ENCODE data around the gene ZP1.

The ZP1 gene

DNA sequence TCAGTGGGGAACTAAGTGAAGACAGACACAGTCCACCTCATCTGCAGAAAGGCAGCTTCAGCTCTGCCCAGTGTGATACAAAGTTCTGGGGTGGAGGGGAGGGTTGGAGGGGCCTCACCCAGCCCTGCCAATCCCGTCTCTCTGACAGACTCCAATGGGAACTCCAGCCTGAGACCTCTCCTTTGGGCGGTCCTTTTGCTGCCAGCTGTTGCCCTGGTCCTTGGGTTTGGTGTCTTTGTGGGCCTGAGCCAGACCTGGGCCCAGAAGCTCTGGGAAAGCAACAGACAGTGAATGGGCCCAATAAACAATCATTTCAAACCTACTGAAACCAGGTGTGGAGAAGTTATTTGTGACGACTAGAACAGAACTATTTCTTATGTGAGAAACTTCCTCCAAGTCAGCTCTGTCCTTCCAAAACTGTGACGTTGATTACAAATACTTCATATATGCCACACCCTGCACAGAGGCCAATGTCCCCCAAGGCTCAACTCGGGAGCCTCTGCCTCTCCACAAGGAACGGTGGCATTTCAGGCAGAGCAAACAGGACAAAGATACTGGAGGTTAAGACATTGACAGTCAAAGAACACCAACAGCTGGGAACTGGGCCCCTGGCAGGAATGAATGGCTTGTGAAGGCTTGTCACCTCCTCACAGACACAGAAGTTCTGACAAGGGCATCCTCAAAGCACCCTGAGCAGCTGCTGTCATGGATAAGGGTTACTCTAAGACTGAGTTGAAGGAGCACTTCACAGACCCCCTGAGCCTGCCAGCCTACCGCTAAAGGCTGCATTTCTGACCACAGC lies 8.2 kb downstream of the ZP1 start:
- H2BK12ac ChIP-seq (ENCODE audit: low read length in 2 of 2) = no peak overlapping the region
- no peak overlapping the region for H4K8ac ChIP-seq (ENCODE audit: low read length)
- no peak overlapping the region for H3K9ac ChIP-seq (ENCODE audit: low read length)
- no peak overlapping the region for H4K91ac ChIP-seq (ENCODE audit: low read length)
- peak overlapping the region in 1 of 2 experiments; percentile 41 for H3K14ac ChIP-seq (ENCODE audit: low read length in 2 of 2)
- no peak overlapping the region for H2BK120ac ChIP-seq (ENCODE audit: low read depth, low read length)
- H2BK5ac ChIP-seq (ENCODE audit: low read depth, low read length, poor library complexity, severe bottlenecking) = no peak overlapping the region
- H3K4me3 ChIP-seq (ENCODE audit: insufficient read depth in 1 of 2, low read depth in 1 of 2, low read length in 2 of 2) = no peak overlapping the region
- no peak for DNase-seq
- no peak overlapping the region for H3K23ac ChIP-seq (ENCODE audit: low read length in 2 of 2)
- H3K27ac ChIP-seq (ENCODE audit: low read length, poor library complexity, severe bottlenecking) = no peak overlapping the region
- no peak overlapping the region for H2BK15ac ChIP-seq (ENCODE audit: low read depth, poor library complexity, severe bottlenecking)
- no peaks in the 10 kb centered on the region for H3K9me3 ChIP-seq (ENCODE audit: control insufficient read depth, low read length)
- H2AK5ac ChIP-seq (ENCODE audit: low read length, severe bottlenecking) = no peak overlapping the region
- no peak overlapping the region for H2AFZ ChIP-seq (ENCODE audit: low read depth, low read length)
- H3K36me3 ChIP-seq (ENCODE audit: control insufficient read depth in 1 of 2, insufficient read depth in 2 of 2, low read depth in 1 of 2, low read length in 2 of 2) = peaks cover 10 to 12% of the 10 kb centered on the region in 2 experiments
- peak overlapping the region in 1 of 2 experiments; percentile 35 for H3K4ac ChIP-seq (ENCODE audit: low read depth in 1 of 2, low read length in 2 of 2)
- peaks cover 31% of the 10 kb centered on the region for H3K4me1 ChIP-seq (ENCODE audit: control insufficient read depth, insufficient read depth, low read depth, low read length)
- H3K18ac ChIP-seq (ENCODE audit: low read depth in 1 of 2, low read length in 2 of 2) = peak overlapping the region; percentile 9 to 48
- 87% methylated on average over 7 of the region's 7 CpGs for WGBS
- no peaks in the 10 kb centered on the region for H3K27me3 ChIP-seq (ENCODE audit: control insufficient read depth in 1 of 2, insufficient read depth in 1 of 2, low read length in 2 of 2)
- no peak overlapping the region for H3K4me2 ChIP-seq (ENCODE audit: low read length, poor library complexity, severe bottlenecking)
- H3K79me1 ChIP-seq (replicated peaks; ENCODE audit: low read length, poor library complexity, severe bottlenecking) = no peaks in the 10 kb centered on the region

DNA sequence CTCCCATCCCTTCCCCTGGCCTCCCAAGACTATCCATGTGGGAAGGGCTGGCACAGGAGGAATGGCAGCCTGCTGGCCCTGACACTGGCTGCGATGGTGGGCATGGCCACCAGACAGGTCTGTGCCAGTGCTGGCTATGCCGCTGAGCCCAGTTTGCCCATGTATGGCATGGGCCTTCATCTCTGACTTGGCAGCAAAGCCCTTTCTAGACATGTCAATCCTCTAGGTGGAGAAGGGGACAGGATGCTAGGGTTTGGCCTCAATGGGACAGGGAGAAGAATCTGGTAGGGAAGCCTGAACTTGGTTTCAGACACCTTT lies 8.8 kb downstream of the ZP1 start:
- H2BK5ac ChIP-seq (ENCODE audit: low read depth, low read length, poor library complexity, severe bottlenecking) = no peak overlapping the region
- H3K23ac ChIP-seq (ENCODE audit: low read length in 2 of 2) = no peak overlapping the region
- peak overlapping the region in 1 of 2 experiments; percentile 34 for H2BK12ac ChIP-seq (ENCODE audit: low read length in 2 of 2)
- no peak overlapping the region for H3K4ac ChIP-seq (ENCODE audit: low read depth in 1 of 2, low read length in 2 of 2)
- H3K36me3 ChIP-seq (ENCODE audit: control insufficient read depth in 1 of 2, insufficient read depth in 2 of 2, low read depth in 1 of 2, low read length in 2 of 2) = peaks cover 8 to 15% of the 10 kb centered on the region in 2 experiments
- H3K9ac ChIP-seq (ENCODE audit: low read length) = no peak overlapping the region
- no peaks in the 10 kb centered on the region for H3K79me1 ChIP-seq (replicated peaks; ENCODE audit: low read length, poor library complexity, severe bottlenecking)
- H2AFZ ChIP-seq (ENCODE audit: low read depth, low read length) = no peak overlapping the region
- peak overlapping the region; percentile 10 for H2AK5ac ChIP-seq (ENCODE audit: low read length, severe bottlenecking)
- no peaks in the 10 kb centered on the region for H3K27me3 ChIP-seq (ENCODE audit: control insufficient read depth in 1 of 2, insufficient read depth in 1 of 2, low read length in 2 of 2)
- WGBS = 74% methylated on average over 2 of the region's 2 CpGs
- no peaks in the 10 kb centered on the region for H3K9me3 ChIP-seq (ENCODE audit: control insufficient read depth, low read length)
- DNase-seq = no peak
- H3K14ac ChIP-seq (ENCODE audit: low read length in 2 of 2) = peak overlapping the region in 1 of 2 experiments; percentile 63
- no peak overlapping the region for H2BK15ac ChIP-seq (ENCODE audit: low read depth, poor library complexity, severe bottlenecking)
- no peak overlapping the region for H3K27ac ChIP-seq (ENCODE audit: low read length, poor library complexity, severe bottlenecking)
- H4K91ac ChIP-seq (ENCODE audit: low read length) = no peak overlapping the region
- H4K8ac ChIP-seq (ENCODE audit: low read length) = no peak overlapping the region
- peaks cover 27% of the 10 kb centered on the region for H3K4me1 ChIP-seq (ENCODE audit: control insufficient read depth, insufficient read depth, low read depth, low read length)
- H3K4me2 ChIP-seq (ENCODE audit: low read length, poor library complexity, severe bottlenecking) = no peak overlapping the region
- peak overlapping the region; percentile 9 to 48 for H3K18ac ChIP-seq (ENCODE audit: low read depth in 1 of 2, low read length in 2 of 2)
- no peak overlapping the region for H2BK120ac ChIP-seq (ENCODE audit: low read depth, low read length)
- H3K4me3 ChIP-seq (ENCODE audit: insufficient read depth in 1 of 2, low read depth in 1 of 2, low read length in 2 of 2) = no peak overlapping the region

DNA sequence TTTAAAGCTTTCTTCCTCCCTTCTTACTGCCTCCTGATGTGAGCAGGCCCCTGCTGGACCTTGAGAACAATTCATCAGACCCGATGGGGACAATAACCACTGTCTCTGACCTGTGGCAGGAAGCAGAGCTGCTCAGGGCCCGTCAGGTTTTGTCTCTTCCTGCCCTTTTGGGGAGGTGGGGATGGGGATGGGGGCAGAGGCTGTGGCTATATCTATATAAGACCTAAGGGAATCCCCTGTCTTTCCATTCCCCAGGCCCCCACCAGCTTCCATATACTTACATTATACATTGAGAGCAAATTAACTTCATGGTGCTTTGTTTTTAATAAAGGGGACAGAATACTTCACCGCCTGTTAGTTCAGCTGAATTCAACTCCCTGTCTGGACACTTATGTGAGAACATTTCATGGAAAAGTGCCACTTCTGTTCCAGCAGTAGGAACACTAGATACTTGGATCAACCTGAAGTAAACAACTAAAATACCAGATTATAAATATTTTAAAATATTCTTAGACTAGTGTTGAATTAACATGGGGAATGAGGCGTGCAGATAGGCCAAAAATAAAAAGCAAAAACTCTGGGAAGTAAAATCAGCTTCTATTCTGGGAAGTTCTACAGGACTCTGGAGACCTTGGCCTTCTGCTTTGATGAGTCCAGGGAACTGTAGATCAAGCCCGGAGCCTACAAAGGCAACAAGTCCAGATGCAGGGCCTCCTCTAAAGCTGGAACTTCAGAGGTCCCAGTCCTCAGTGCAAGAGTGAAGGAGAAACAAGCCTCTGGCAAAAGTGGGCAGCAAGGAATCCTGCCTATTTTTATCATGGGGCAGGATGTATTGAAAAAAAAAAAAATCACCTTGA lies 11.1 kb downstream of the ZP1 start:
- H2BK12ac ChIP-seq (ENCODE audit: low read length in 2 of 2) = no peak overlapping the region
- H3K27ac ChIP-seq (ENCODE audit: low read length, poor library complexity, severe bottlenecking) = no peak overlapping the region
- no peak overlapping the region for H3K18ac ChIP-seq (ENCODE audit: low read depth in 1 of 2, low read length in 2 of 2)
- WGBS = over 99% methylated on average over 4 of the region's 5 CpGs
- H3K4ac ChIP-seq (ENCODE audit: low read depth in 1 of 2, low read length in 2 of 2) = no peak overlapping the region
- H4K8ac ChIP-seq (ENCODE audit: low read length) = no peak overlapping the region
- H3K23ac ChIP-seq (ENCODE audit: low read length in 2 of 2) = no peak overlapping the region
- H2BK120ac ChIP-seq (ENCODE audit: low read depth, low read length) = no peak overlapping the region
- H2BK5ac ChIP-seq (ENCODE audit: low read depth, low read length, poor library complexity, severe bottlenecking) = no peak overlapping the region
- H4K91ac ChIP-seq (ENCODE audit: low read length) = no peak overlapping the region
- no peak overlapping the region for H3K14ac ChIP-seq (ENCODE audit: low read length in 2 of 2)
- H3K4me1 ChIP-seq (ENCODE audit: control insufficient read depth, insufficient read depth, low read depth, low read length) = peaks cover 5% of the 10 kb centered on the region
- no peak overlapping the region for H2AK5ac ChIP-seq (ENCODE audit: low read length, severe bottlenecking)
- H2BK15ac ChIP-seq (ENCODE audit: low read depth, poor library complexity, severe bottlenecking) = no peak overlapping the region
- no peaks in the 10 kb centered on the region for H3K9me3 ChIP-seq (ENCODE audit: control insufficient read depth, low read length)
- H3K27me3 ChIP-seq (ENCODE audit: control insufficient read depth in 1 of 2, insufficient read depth in 1 of 2, low read length in 2 of 2) = no peaks in the 10 kb centered on the region
- H3K4me2 ChIP-seq (ENCODE audit: low read length, poor library complexity, severe bottlenecking) = no peak overlapping the region
- no peak overlapping the region for H2AFZ ChIP-seq (ENCODE audit: low read depth, low read length)
- no peak overlapping the region for H3K9ac ChIP-seq (ENCODE audit: low read length)
- no peaks in the 10 kb centered on the region for H3K79me1 ChIP-seq (replicated peaks; ENCODE audit: low read length, poor library complexity, severe bottlenecking)
- peaks cover 8 to 15% of the 10 kb centered on the region in 2 experiments for H3K36me3 ChIP-seq (ENCODE audit: control insufficient read depth in 1 of 2, insufficient read depth in 2 of 2, low read depth in 1 of 2, low read length in 2 of 2)
- H3K4me3 ChIP-seq (ENCODE audit: insufficient read depth in 1 of 2, low read depth in 1 of 2, low read length in 2 of 2) = no peak overlapping the region
- no peak for DNase-seq

GRCh38 chr11:60879104-60879503 lies 11.8 kb downstream of the ZP1 start:
- Histone ChIP-seq H4K8ac (ENCODE audit: low read length) (no peak overlapping the region), H2BK5ac (ENCODE audit: low read depth, low read length, poor library complexity, severe bottlenecking) (no peak overlapping the region), H3K4ac (ENCODE audit: low read depth in 1 of 2, low read length in 2 of 2) (no peak overlapping the region), H2BK120ac (ENCODE audit: low read depth, low read length) (no peak overlapping the region), H3K23ac (ENCODE audit: low read length in 2 of 2) (no peak overlapping the region), H3K4me1 (ENCODE audit: control insufficient read depth, insufficient read depth, low read depth, low read length) (peaks cover 2% of the 10 kb centered on the region), H3K4me2 (ENCODE audit: low read length, poor library complexity, severe bottlenecking) (no peak overlapping the region), H2BK12ac (ENCODE audit: low read length in 2 of 2) (no peak overlapping the region), H3K36me3 (ENCODE audit: control insufficient read depth in 1 of 2, insufficient read depth in 2 of 2, low read depth in 1 of 2, low read length in 2 of 2) (peaks cover 8 to 15% of the 10 kb centered on the region in 2 experiments), H2BK15ac (ENCODE audit: low read depth, poor library complexity, severe bottlenecking) (no peak overlapping the region), H3K14ac (ENCODE audit: low read length in 2 of 2) (no peak overlapping the region), H3K27me3 (ENCODE audit: control insufficient read depth in 1 of 2, insufficient read depth in 1 of 2, low read length in 2 of 2) (no peaks in the 10 kb centered on the region), H2AFZ (ENCODE audit: low read depth, low read length) (no peak overlapping the region), H4K91ac (ENCODE audit: low read length) (no peak overlapping the region), H3K9me3 (ENCODE audit: control insufficient read depth, low read length) (no peaks in the 10 kb centered on the region), H2AK5ac (ENCODE audit: low read length, severe bottlenecking) (no peak overlapping the region), H3K9ac (ENCODE audit: low read length) (peak overlapping the region; percentile 21), H3K18ac (ENCODE audit: low read depth in 1 of 2, low read length in 2 of 2) (no peak overlapping the region), H3K27ac (ENCODE audit: low read length, poor library complexity, severe bottlenecking) (no peak overlapping the region), H3K4me3 (ENCODE audit: insufficient read depth in 1 of 2, low read depth in 1 of 2, low read length in 2 of 2) (no peak overlapping the region), H3K79me1 (replicated peaks; ENCODE audit: low read length, poor library complexity, severe bottlenecking) (no peaks in the 10 kb centered on the region)
- WGBS = no CpG with 5 or more reads among the region's 1 CpG
- no peak for DNase-seq
